ENCODE measurements around the gene MARK4. TPM values are rescaled to one million over a fixed set of nuclear protein-coding genes. Genes with fewer than 3 reads are reported as not detected.
A peak's percentile ranks its signal among the peaks of the same experiment; 100 is the strongest.

MARK4 gene
- total and polyA plus RNA-seq, 8 donors, result 8.8 to 120 (median 18.4) TPM

- intact Hi-C loops (cut with DNase I; ENCODE audit: low total_unique reads), result no loop called here
- Histone ChIP-seq H3K36me3 (peaks cover 13 to 96% (median 92%) of the 10 kb centered on the region in 4 donors), H3K4me3 (no peak overlapping the region), H3K9me3 (peaks cover 0 to 11% (median 3%) of the 10 kb centered on the region in 4 donors), H3K4me1 (no peaks in the 10 kb centered on the region), H3K27me3 (no peaks in the 10 kb centered on the region), H3K27ac (no peak overlapping the region)
- 73 to 89% (median 80%) methylated on average over 4 of the region's 4 CpGs for WGBS, 5 donors
- TF ChIP-seq EP300 (IDR thresholded peaks at IDR 0.05), result no peak
- TF ChIP-seq POLR2AphosphoS5 (IDR thresholded peaks at IDR 0.05), result no peak
- no peak for TF ChIP-seq POLR2A (IDR thresholded peaks at IDR 0.05)
- TF ChIP-seq CTCF (IDR thresholded peaks at IDR 0.05), result no peak
- DNase-seq, result no peak
Measured at GRCh38 chr19:45293682-45294081, 42.6 kb downstream of the MARK4 start.

GRCh38 chr19:45294291-45295029 is 43.4 kb downstream of the MARK4 start:
- Histone ChIP-seq H3K36me3 (peaks cover 11 to 94% (median 92%) of the 10 kb centered on the region in 4 donors), H3K4me3 (no peak overlapping the region), H3K27me3 (no peaks in the 10 kb centered on the region), H3K4me1 (no peaks in the 10 kb centered on the region), H3K27ac (no peak overlapping the region), H3K9me3 (peaks cover 0 to 11% (median 3%) of the 10 kb centered on the region in 4 donors)
- intact Hi-C loops (cut with DNase I; ENCODE audit: low total_unique reads), result no loop called here
- TF ChIP-seq POLR2AphosphoS5 (IDR thresholded peaks at IDR 0.05) (no peak), POLR2A (IDR thresholded peaks at IDR 0.05) (no peak), CTCF (IDR thresholded peaks at IDR 0.05) (no peak), EP300 (IDR thresholded peaks at IDR 0.05) (no peak)
- 75 to 90% (median 86%) methylated on average over 12 of the region's 12 CpGs for WGBS, 5 donors
- peak in 1 of 2 donors; percentile 64 for DNase-seq

DNA sequence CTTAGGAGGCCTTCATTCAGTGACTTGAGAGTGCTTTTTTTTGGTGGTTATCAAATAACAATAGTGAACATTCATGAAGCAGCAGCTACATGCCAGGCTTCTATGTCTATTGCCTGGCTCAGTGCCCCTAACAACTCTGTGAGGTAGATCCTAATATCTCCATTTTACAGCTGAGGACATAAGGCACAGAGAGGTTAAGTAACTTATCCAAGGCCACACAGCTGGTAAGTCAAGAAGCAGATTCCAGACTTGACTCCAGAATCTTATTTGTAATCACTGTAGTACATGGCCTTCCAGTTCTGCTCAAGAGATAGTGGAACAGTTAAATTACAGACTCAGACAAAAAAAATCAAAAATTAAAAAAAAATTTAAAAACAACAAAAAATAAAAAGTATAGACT is 44.8 kb downstream of the MARK4 start:
- TF ChIP-seq CTCF (IDR thresholded peaks at IDR 0.05), result no peak
- H3K9me3 ChIP-seq, result peaks cover 0 to 11% (median 3%) of the 10 kb centered on the region in 4 donors
- H3K27ac ChIP-seq, result no peak overlapping the region
- DNase-seq, result no peak
- H3K4me3 ChIP-seq, result no peak overlapping the region
- intact Hi-C loops (cut with DNase I; ENCODE audit: low total_unique reads), result no loop called here
- no peaks in the 10 kb centered on the region for H3K27me3 ChIP-seq
- H3K36me3 ChIP-seq, result peaks cover 11 to 93% (median 86%) of the 10 kb centered on the region in 4 donors
- H3K4me1 ChIP-seq, result no peaks in the 10 kb centered on the region

GRCh38 chr19:45296355-45296754 is 45.3 kb downstream of the MARK4 start:
- DNase-seq, result no peak

More at GRCh38 chr19:45296355-45296754, 45.3 kb downstream of the MARK4 start:
- WGBS, 5 donors, result 93 to 98% (median 95%) methylated on average over 4 of the region's 4 CpGs
- intact Hi-C loops (cut with DNase I; ENCODE audit: low total_unique reads), result no loop called here
- TF ChIP-seq CTCF (IDR thresholded peaks at IDR 0.05) (no peak), POLR2A (IDR thresholded peaks at IDR 0.05) (no peak), EP300 (IDR thresholded peaks at IDR 0.05) (no peak), POLR2AphosphoS5 (IDR thresholded peaks at IDR 0.05) (no peak)
- Histone ChIP-seq H3K36me3 (peaks cover 7 to 89% (median 83%) of the 10 kb centered on the region in 4 donors), H3K4me3 (no peak overlapping the region), H3K27me3 (no peaks in the 10 kb centered on the region), H3K4me1 (no peaks in the 10 kb centered on the region), H3K9me3 (peaks cover 0 to 11% (median 3%) of the 10 kb centered on the region in 4 donors), H3K27ac (no peak overlapping the region)
